Measurements from ENCODE around the gene LRIG2.

GRCh38 chr1:113103048-113103447 lies 30.1 kb downstream of the LRIG2 start:
- TF ChIP-seq CTCF (IDR thresholded peaks at IDR 0.05) (no peak), POLR2A (IDR thresholded peaks at IDR 0.05) (no peak), EP300 (IDR thresholded peaks at IDR 0.05) (no peak), POLR2AphosphoS5 (IDR thresholded peaks at IDR 0.05) (no peak)
